H7 (cell line): ENCODE data around the gene SLC49A4. TPM values are rescaled to one million over a fixed set of nuclear protein-coding genes. Genes with fewer than 3 reads are reported as not detected.

Experiments used
- DNase-seq: peaks from one replicate; pipeline ENCODE4 v3.0.0; 2012
- H3K27me3 ChIP-seq: 2 replicates; pipeline ENCODE4 v1.6.0; 2011; ENCODE audit warnings: mild to moderate bottlenecking, low read length; ENCODE audit not compliant: control insufficient read depth, insufficient read depth
- H3K36me3 ChIP-seq: replicated peaks from 2 replicates; pipeline ENCODE4 v1.5.1; 2011; ENCODE audit warnings: low read length; ENCODE audit not compliant: control insufficient read depth, insufficient read depth
- H3K4me3 ChIP-seq: 2 replicates; pipeline ENCODE4 v1.5.1; 2011; ENCODE audit warnings: low read depth, mild to moderate bottlenecking, control low read depth, low read length, moderate library complexity; ENCODE audit not compliant: insufficient read depth
- total RNA-seq: library from RNA; depleted of rRNA; stranded (reverse); fragments of >200 nt; shearing (Covaris generic); gene quantifications from 2 replicates; pipeline ENCODE4 v1.2.3, GENCODE V29; 2014

Gene SLC49A4
- total RNA-seq, 1 experiment from 2014 or later = 10.0 TPM

GRCh38 chr3:122916580-122916979 is 121.7 kb downstream of the SLC49A4 start:
- peak; percentile 14 for DNase-seq
- H3K27me3 ChIP-seq = peaks cover 3% of the 10 kb centered on the region; the same call in 1 of the 2 replicates
- H3K36me3 ChIP-seq = no peaks in the 10 kb centered on the region
- no peak overlapping the region for H3K4me3 ChIP-seq

- no peak overlapping the region for H3K4me3 ChIP-seq
- DNase-seq = peak; percentile 13
- H3K27me3 ChIP-seq = peaks cover 11% of the 10 kb centered on the region
- no peaks in the 10 kb centered on the region for H3K36me3 ChIP-seq
These were observed 122.5 kb downstream of the SLC49A4 start for GRCh38 chr3:122917412-122917811.

- H3K27me3 ChIP-seq = peaks cover 19% of the 10 kb centered on the region
- no peaks in the 10 kb centered on the region for H3K36me3 ChIP-seq
- DNase-seq = no peak
- H3K4me3 ChIP-seq = no peak overlapping the region
These were observed 123.9 kb downstream of the SLC49A4 start for GRCh38 chr3:122918576-122919290.

GRCh38 chr3:122919291-122919610 is 124.4 kb downstream of the SLC49A4 start:
- Histone ChIP-seq H3K27me3 (peaks cover 19% of the 10 kb centered on the region), H3K4me3 (no peak overlapping the region), H3K36me3 (no peaks in the 10 kb centered on the region)
- no peak for DNase-seq

GRCh38 chr3:122920986-122921385 is 126.1 kb downstream of the SLC49A4 start:
- no peak overlapping the region for H3K4me3 ChIP-seq
- no peaks in the 10 kb centered on the region for H3K36me3 ChIP-seq
- peaks cover 19% of the 10 kb centered on the region for H3K27me3 ChIP-seq
- DNase-seq = no peak

- DNase-seq = peak; percentile 96
- Histone ChIP-seq H3K27me3 (peaks cover 19% of the 10 kb centered on the region), H3K4me3 (peak overlapping the region; percentile 45), H3K36me3 (no peaks in the 10 kb centered on the region)
These were observed 127.2 kb downstream of the SLC49A4 start for GRCh38 chr3:122921791-122922651.

- Histone ChIP-seq H3K4me3 (no peak overlapping the region), H3K27me3 (peaks cover 19% of the 10 kb centered on the region), H3K36me3 (no peaks in the 10 kb centered on the region)
- DNase-seq = no peak
These were observed 128.7 kb downstream of the SLC49A4 start for GRCh38 chr3:122923611-122924010.

GRCh38 chr3:122924056-122924455 is 129.2 kb downstream of the SLC49A4 start:
- no peaks in the 10 kb centered on the region for H3K36me3 ChIP-seq

GRCh38 chr3:122925756-122926155 is 130.9 kb downstream of the SLC49A4 start:
- peaks cover 19% of the 10 kb centered on the region for H3K27me3 ChIP-seq
- no peak for DNase-seq
- no peak overlapping the region for H3K4me3 ChIP-seq
- H3K36me3 ChIP-seq = no peaks in the 10 kb centered on the region

More at GRCh38 chr3:122924056-122924455, 129.2 kb downstream of the SLC49A4 start:
- H3K27me3 ChIP-seq = peaks cover 19% of the 10 kb centered on the region
- H3K4me3 ChIP-seq = no peak overlapping the region
- DNase-seq = no peak

GRCh38 chr3:122926322-122926721 is 131.5 kb downstream of the SLC49A4 start:
- peaks cover 18% of the 10 kb centered on the region for H3K27me3 ChIP-seq
- no peak for DNase-seq

GRCh38 chr3:122926811-122927210 is 131.9 kb downstream of the SLC49A4 start:
- H3K27me3 ChIP-seq = peaks cover 14% of the 10 kb centered on the region
- H3K4me3 ChIP-seq = no peak overlapping the region
- no peak for DNase-seq
- no peaks in the 10 kb centered on the region for H3K36me3 ChIP-seq

More at GRCh38 chr3:122926322-122926721, 131.5 kb downstream of the SLC49A4 start:
- no peak overlapping the region for H3K4me3 ChIP-seq
- no peaks in the 10 kb centered on the region for H3K36me3 ChIP-seq

GRCh38 chr3:122927726-122928125 is 132.9 kb downstream of the SLC49A4 start:
- H3K4me3 ChIP-seq = no peak overlapping the region
- DNase-seq = no peak
- peaks cover 4% of the 10 kb centered on the region for H3K27me3 ChIP-seq
- H3K36me3 ChIP-seq = no peaks in the 10 kb centered on the region

- Histone ChIP-seq H3K36me3 (no peaks in the 10 kb centered on the region), H3K27me3 (no peaks in the 10 kb centered on the region; the same call in 1 of the 2 replicates), H3K4me3 (no peak overlapping the region)
- DNase-seq = no peak
These were observed 133.7 kb downstream of the SLC49A4 start for GRCh38 chr3:122928396-122929187.

- no peaks in the 10 kb centered on the region for H3K36me3 ChIP-seq
- no peaks in the 10 kb centered on the region for H3K27me3 ChIP-seq
- no peak overlapping the region for H3K4me3 ChIP-seq
- no peak for DNase-seq
These were observed 134.6 kb downstream of the SLC49A4 start for GRCh38 chr3:122929188-122930062.
